Measurements from ENCODE around the gene DERA. TPM values are rescaled to one million over a fixed set of nuclear protein-coding genes. Genes with fewer than 3 reads are reported as not detected.

Gene DERA
- total RNA-seq, 1 donor from 2014 or later, result 5.6 TPM

- H3K36me3 ChIP-seq, result no peaks in the 10 kb centered on the region
- peak in 2 of 3 experiments; percentile 39 to 53 for TF ChIP-seq CTCF (IDR thresholded peaks at IDR 0.05)
- H3K9me3 ChIP-seq, result no peaks in the 10 kb centered on the region
- DNase-seq (ENCODE audit: low spot score in 2 of 2), result no peak
- intact Hi-C loops (cut with DNase I), result loop anchor here (10.0 kb wide), 1 partner anchor 382 kb away; no protein-coding TSS in a partner anchor
- H3K4me3 ChIP-seq, result no peak overlapping the region
- peaks cover 0 to 31% of the 10 kb centered on the region in 2 donors for H3K4me1 ChIP-seq
- H3K27ac ChIP-seq, result peak overlapping the region; percentile 43 to 45
- no peaks in the 10 kb centered on the region for H3K27me3 ChIP-seq
These were observed 71.3 kb downstream of the DERA start for GRCh38 chr12:15982471-15982870.

- Histone ChIP-seq H3K27ac (peak overlapping the region in 1 of 2 donors; percentile 43), H3K4me1 (peaks cover 0 to 34% of the 10 kb centered on the region in 2 donors), H3K4me3 (no peak overlapping the region), H3K27me3 (no peaks in the 10 kb centered on the region), H3K9me3 (no peaks in the 10 kb centered on the region), H3K36me3 (no peaks in the 10 kb centered on the region)
- no peak for TF ChIP-seq CTCF (IDR thresholded peaks at IDR 0.05)
- intact Hi-C loops (cut with DNase I), result loop anchor here (10.0 kb wide), 1 partner anchor 382 kb away; no protein-coding TSS in a partner anchor
- DNase-seq (ENCODE audit: low spot score in 2 of 2), result no peak
These were observed 71.8 kb downstream of the DERA start for GRCh38 chr12:15982921-15983320.

- H3K4me3 ChIP-seq, result no peak overlapping the region
- H3K4me1 ChIP-seq, result peaks cover 0 to 22% of the 10 kb centered on the region in 2 donors
- no peak for TF ChIP-seq CTCF (IDR thresholded peaks at IDR 0.05)
- H3K36me3 ChIP-seq, result peaks cover 6 to 9% of the 10 kb centered on the region in 2 donors
- no peak for DNase-seq (ENCODE audit: low spot score in 2 of 2)
- H3K9me3 ChIP-seq, result no peaks in the 10 kb centered on the region
- intact Hi-C loops (cut with DNase I), result loop anchor here (10.0 kb wide), 1 partner anchor 381 kb away; no protein-coding TSS in a partner anchor
- no peaks in the 10 kb centered on the region for H3K27me3 ChIP-seq
- H3K27ac ChIP-seq, result no peak overlapping the region
These were observed 73.1 kb downstream of the DERA start for GRCh38 chr12:15984097-15984800.

GRCh38 chr12:15984963-15985362 lies 73.8 kb downstream of the DERA start:
- DNase-seq (ENCODE audit: low spot score in 2 of 2), result no peak
- TF ChIP-seq CTCF (IDR thresholded peaks at IDR 0.05), result no peak
- Histone ChIP-seq H3K36me3 (peaks cover 6 to 9% of the 10 kb centered on the region in 2 donors), H3K27me3 (no peaks in the 10 kb centered on the region), H3K4me3 (no peak overlapping the region), H3K27ac (no peak overlapping the region), H3K9me3 (no peaks in the 10 kb centered on the region), H3K4me1 (peaks cover 0 to 22% of the 10 kb centered on the region in 2 donors)
- intact Hi-C loops (cut with DNase I), result loop anchor here (10.0 kb wide), 1 partner anchor 380 kb away; no protein-coding TSS in a partner anchor

- TF ChIP-seq CTCF (IDR thresholded peaks at IDR 0.05), result no peak
- intact Hi-C loops (cut with DNase I), result loop anchor here (10.0 kb wide), 1 partner anchor 377 kb away; no protein-coding TSS in a partner anchor
- Histone ChIP-seq H3K27me3 (no peaks in the 10 kb centered on the region), H3K36me3 (peaks cover 6 to 9% of the 10 kb centered on the region in 2 donors), H3K4me1 (peaks cover 0 to 8% of the 10 kb centered on the region in 2 donors), H3K27ac (no peak overlapping the region), H3K9me3 (no peaks in the 10 kb centered on the region), H3K4me3 (no peak overlapping the region)
- no peak for DNase-seq (ENCODE audit: low spot score in 2 of 2)
These were observed 76.6 kb downstream of the DERA start for GRCh38 chr12:15987696-15988095.

Measured in ascending aorta (tissue), 2 donors.